Vagina (tissue), 2 donors: Measurements from ENCODE around the gene ARMC9.

Source experiments
- CTCF ChIP-seq, 3 experiments: fragments of 450-650 bp in 2 of 3; fragments of 200-600 bp in 1 of 3; sonication (generic) in 1 of 3; IDR thresholded peaks; one replicate each; pipeline ENCODE4 v1.5.1; 2017 to 2019; ENCODE audit warnings: antibody characterized with exemption in 3 of 3, mild to moderate bottlenecking in 2 of 3, moderate library complexity in 2 of 3
- POLR2A ChIP-seq, 2 donors: fragments of 450-650 bp; IDR thresholded peaks; one replicate each; pipeline ENCODE4 v1.6.1; 2017; ENCODE audit warnings: antibody characterized with exemption in 2 of 2, mild to moderate bottlenecking in 2 of 2, moderate library complexity in 2 of 2

GRCh38 chr2:231244382-231245248 is 46.2 kb downstream of the ARMC9 start:
- TF ChIP-seq POLR2A (IDR thresholded peaks at IDR 0.05) (no peak), CTCF (IDR thresholded peaks at IDR 0.05) (no peak)
